Measurements from ENCODE around the gene ABHD11. TPM values are rescaled to one million over a fixed set of nuclear protein-coding genes. Genes with fewer than 3 reads are reported as not detected.
"Not testable (repeated sequence)": the region's sequence is repeated elsewhere in the genome, so short reads cannot be mapped to it uniquely, and the experiment has no call there.

Gene ABHD11
- total RNA-seq (2014; rRNA removed; shearing (Covaris generic)) = 25.8 and 37.7 TPM in 2 replicates

- DNase-seq (ENCODE audit: low spot score) = peak; percentile 93
These were observed at the start of gene ABHD11 for GRCh38 chr7:73738612-73739386. Gene ABHD11, minus strand, starts transcription at chr7:73738802. Its CDS starts 32 bp downstream, at chr7:73738770.

- not testable (repeated sequence) for DNase-seq (ENCODE audit: low spot score)
These were observed 49.1 kb upstream of the ABHD11 start for GRCh38 chr7:73787786-73788048.

- no peak for DNase-seq (ENCODE audit: low spot score)
These were observed 48.0 kb upstream of the ABHD11 start for GRCh38 chr7:73786588-73786987.

- no peak for DNase-seq (ENCODE audit: low spot score)
These were observed 40.9 kb upstream of the ABHD11 start for GRCh38 chr7:73779517-73779916.

GRCh38 chr7:73778801-73779389, 40.3 kb upstream of the ABHD11 start:
- no peak for DNase-seq (ENCODE audit: low spot score)

- DNase-seq (ENCODE audit: low spot score) = peak; percentile 49
These were observed 36.3 kb upstream of the ABHD11 start for GRCh38 chr7:73774923-73775322.

GRCh38 chr7:73773700-73774517, 35.3 kb upstream of the ABHD11 start:
- DNase-seq (ENCODE audit: low spot score) = no peak

- no peak for DNase-seq (ENCODE audit: low spot score)
These were observed 32.5 kb upstream of the ABHD11 start for GRCh38 chr7:73770860-73771670.

GRCh38 chr7:73770002-73770859, 31.6 kb upstream of the ABHD11 start, which contains the start of gene CLDN3:
Gene CLDN3, minus strand, starts transcription at chr7:73770270. Its CDS starts 221 bp downstream, at chr7:73770049.
- no peak for DNase-seq (ENCODE audit: low spot score)

GRCh38 chr7:73769481-73770001, 30.9 kb upstream of the ABHD11 start:
- no peak for DNase-seq (ENCODE audit: low spot score)

GRCh38 chr7:73768641-73769480, 30.3 kb upstream of the ABHD11 start:
- DNase-seq (ENCODE audit: low spot score) = no peak

GRCh38 chr7:73766556-73767229, 28.1 kb upstream of the ABHD11 start:
- no peak for DNase-seq (ENCODE audit: low spot score)

GRCh38 chr7:73762659-73762999, 24.0 kb upstream of the ABHD11 start:
- DNase-seq (ENCODE audit: low spot score) = no peak

GRCh38 chr7:73761854-73762658, 23.5 kb upstream of the ABHD11 start:
- no peak for DNase-seq (ENCODE audit: low spot score)

- DNase-seq (ENCODE audit: low spot score) = no peak
These were observed 20.1 kb upstream of the ABHD11 start for GRCh38 chr7:73758581-73759138.

- no peak for DNase-seq (ENCODE audit: low spot score)
These were observed 11.6 kb upstream of the ABHD11 start for GRCh38 chr7:73749931-73750776.

- DNase-seq (ENCODE audit: low spot score) = no peak
These were observed 7.8 kb upstream of the ABHD11 start for GRCh38 chr7:73746378-73746777.
